Upper lobe of left lung (tissue), 4 donors: ENCODE measurements around the gene PALLD.

Source experiments
- POLR2A ChIP-seq, 4 donors: fragments of 450-650 bp; IDR thresholded peaks; one replicate each; pipeline ENCODE4 v1.5.1; 2016 to 2017; ENCODE audit warnings: antibody characterized with exemption in 4 of 4, mild to moderate bottlenecking in 2 of 4
- POLR2AphosphoS5 ChIP-seq, 2 donors: sonication (generic); formaldehyde crosslinking; IDR thresholded peaks; one replicate each; pipeline ENCODE4 v1.5.1; 2017; ENCODE audit warnings: antibody characterized with exemption in 2 of 2

DNA sequence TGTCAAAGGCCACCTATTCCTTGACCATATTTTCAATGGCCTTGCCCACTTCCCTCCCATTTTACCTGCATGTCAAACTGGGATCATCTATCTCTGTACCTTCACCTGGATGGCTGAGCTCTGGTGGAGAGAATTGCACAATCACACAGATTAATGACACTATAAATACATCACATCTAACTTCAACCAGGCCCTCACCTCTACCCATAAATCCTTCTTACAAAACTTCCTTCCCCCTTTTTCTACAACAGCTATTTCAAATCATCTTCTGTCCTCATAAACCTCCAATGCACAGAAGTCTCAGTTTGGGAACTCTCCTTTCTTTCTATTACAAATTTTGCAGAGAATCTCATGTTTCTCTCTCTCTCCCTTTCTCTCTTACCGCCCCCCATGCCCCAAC, 9.2 kb downstream of the PALLD start:
- TF ChIP-seq POLR2A (IDR thresholded peaks at IDR 0.05) (no peak), POLR2AphosphoS5 (IDR thresholded peaks at IDR 0.05) (no peak)
